Middle frontal gyrus (tissue), 1 donor: ENCODE measurements around the gene TSPEAR.

Experiments
- DNase-seq: peaks from one replicate; pipeline ENCODE4 v3.0.0-alpha.2; 2015; ENCODE audit warnings: low spot score; ENCODE audit errors: extremely low spot score

The TSPEAR gene

GRCh38 chr21:44711327-44712202 is at the start of gene TSPEAR:
TSPEAR (minus strand) TSS chr21:44711572; CDS start chr21:44711514, 58 bp downstream.
- DNase-seq: no peak

- no peak for DNase-seq
Measured at GRCh38 chr21:44760376-44760775, 49.0 kb upstream of the TSPEAR start.

GRCh38 chr21:44759628-44760285 is 48.4 kb upstream of the TSPEAR start:
- no peak for DNase-seq

GRCh38 chr21:44758781-44759627 is 47.6 kb upstream of the TSPEAR start:
- no peak for DNase-seq

- no peak for DNase-seq
Measured at GRCh38 chr21:44758141-44758561, 46.8 kb upstream of the TSPEAR start.

- no peak for DNase-seq
Measured at GRCh38 chr21:44757731-44758130, 46.4 kb upstream of the TSPEAR start.

DNA sequence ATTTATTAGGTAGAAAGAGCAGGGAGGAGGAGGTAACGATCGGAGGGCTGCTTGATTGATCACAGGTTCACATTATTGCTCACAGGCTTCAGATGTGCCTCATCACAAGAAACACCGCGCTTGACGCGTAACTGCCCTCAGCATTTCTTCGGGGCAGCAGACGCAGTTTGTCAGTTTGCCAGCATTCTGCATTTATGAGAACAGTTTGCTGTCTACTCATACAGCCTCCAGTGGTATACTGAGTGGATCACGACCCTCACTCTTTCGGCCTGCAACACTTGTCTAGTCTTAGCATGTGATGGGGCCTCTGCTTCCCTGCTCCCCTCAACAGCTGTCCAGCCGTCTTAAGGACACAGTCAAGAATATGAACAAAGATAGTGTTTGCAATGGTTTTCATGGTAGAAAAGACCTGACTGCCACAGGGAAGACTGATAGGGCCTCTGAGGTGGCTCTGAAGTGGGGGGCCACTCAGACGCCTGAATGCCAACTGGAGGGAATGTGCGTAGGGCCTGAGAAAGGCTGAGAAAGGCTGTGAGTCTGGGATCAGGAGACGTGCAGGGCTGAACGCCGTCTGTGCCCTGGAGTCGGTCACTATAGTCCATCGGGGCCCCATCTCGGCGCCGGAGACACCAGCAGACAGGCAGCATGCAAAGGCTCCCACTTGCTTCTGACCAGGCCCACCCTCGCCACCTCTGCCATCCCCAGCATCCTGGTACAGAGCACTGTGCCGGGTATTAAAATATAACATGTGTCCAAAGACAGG is 45.2 kb upstream of the TSPEAR start:
- no peak for DNase-seq

GRCh38 chr21:44755227-44755626 is 43.9 kb upstream of the TSPEAR start:
- DNase-seq: no peak

- DNase-seq: no peak
Measured at GRCh38 chr21:44753357-44753756, 42.0 kb upstream of the TSPEAR start.

- DNase-seq: no peak
Measured at GRCh38 chr21:44752671-44753235, 41.4 kb upstream of the TSPEAR start.

DNA sequence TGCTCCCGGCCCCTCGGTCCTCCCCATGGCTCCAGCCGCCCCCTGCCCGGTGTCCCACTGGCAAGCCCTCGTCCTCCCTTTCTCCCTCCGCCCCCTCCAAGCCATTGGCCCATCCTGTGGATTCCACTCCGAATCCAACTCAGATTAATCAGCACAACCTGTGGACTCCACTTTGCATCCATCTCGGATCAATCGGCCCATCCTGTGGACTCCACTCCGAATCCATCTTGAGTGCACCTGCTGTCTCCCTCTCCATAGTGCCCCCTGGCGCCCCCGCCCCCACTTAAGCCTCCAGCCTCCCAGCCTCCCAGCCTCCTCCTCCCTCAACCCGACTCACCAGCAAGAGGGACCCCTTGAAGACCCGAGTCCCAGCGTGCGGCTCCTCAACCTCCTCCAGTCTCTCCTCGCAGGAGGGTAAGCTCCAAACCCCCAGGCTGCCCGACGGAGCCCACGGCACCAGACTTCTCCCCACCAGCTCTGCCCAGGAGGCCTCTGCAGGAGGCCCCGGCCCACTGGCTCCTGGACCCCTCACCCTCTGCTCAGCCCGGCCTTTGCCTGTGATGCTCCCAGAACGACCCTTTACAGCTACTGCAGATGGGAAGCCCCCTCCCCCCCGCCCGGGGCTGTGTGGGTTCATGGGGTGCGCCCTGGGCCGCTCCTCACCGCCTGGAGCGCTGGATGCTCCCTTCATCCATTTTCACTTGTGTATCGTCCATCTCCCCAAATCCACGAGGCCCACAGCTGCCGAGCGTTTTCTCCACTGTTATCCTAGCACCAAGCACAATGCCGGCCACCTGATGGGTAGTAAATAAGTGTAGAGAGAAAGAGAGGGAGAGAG is 40.6 kb upstream of the TSPEAR start:
- DNase-seq: no peak

- DNase-seq: no peak
Measured at GRCh38 chr21:44751186-44751798, 39.9 kb upstream of the TSPEAR start.

GRCh38 chr21:44750675-44751025 is 39.3 kb upstream of the TSPEAR start:
- no peak for DNase-seq

DNA sequence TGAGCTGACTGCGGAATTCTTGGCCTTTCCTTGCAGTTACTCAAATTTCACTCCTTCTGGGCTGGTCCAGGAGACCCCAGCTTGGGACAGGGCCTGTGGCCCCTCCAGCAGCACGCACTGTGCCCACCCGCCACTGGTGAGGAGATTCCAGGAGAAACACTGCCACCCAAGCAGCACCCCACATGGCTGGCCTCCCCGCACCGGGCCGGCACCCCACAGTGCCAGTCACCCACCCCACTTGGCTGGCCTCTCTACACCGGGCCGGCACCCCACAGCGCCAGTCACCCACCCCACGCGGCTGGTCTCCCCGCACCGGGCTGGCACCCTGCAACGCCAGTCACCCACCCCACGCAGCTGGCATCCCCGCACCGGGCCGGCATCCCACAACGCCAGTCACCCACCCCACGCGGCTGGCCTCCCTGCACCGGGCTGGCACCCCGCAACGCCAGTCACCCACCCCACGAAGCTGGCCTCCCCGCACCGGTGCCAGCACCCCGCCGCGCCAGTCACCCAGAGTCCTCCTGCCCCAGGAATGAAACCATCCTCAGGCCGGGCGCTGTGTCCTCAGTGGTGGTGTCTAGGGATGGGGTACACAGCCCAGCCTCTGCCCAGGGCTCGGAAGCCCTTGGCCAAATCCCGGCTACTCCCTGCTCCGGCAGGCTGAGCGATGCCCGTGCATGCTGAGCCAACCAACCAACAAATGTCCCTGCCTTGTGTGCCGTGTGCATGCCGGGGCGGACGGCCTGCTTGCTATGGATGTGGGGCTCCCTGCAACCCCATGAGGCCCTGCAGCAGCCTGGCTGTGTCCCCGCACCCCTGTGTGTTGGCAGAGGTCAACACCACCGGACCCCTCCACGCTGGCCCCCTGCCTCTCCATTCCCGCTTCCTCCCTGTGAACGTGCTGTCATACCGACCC is 38.6 kb upstream of the TSPEAR start:
- DNase-seq: no peak

GRCh38 chr21:44749116-44749758 is 37.9 kb upstream of the TSPEAR start:
- no peak for DNase-seq

- no peak for DNase-seq
Measured at GRCh38 chr21:44748621-44749020, 37.2 kb upstream of the TSPEAR start.

DNA sequence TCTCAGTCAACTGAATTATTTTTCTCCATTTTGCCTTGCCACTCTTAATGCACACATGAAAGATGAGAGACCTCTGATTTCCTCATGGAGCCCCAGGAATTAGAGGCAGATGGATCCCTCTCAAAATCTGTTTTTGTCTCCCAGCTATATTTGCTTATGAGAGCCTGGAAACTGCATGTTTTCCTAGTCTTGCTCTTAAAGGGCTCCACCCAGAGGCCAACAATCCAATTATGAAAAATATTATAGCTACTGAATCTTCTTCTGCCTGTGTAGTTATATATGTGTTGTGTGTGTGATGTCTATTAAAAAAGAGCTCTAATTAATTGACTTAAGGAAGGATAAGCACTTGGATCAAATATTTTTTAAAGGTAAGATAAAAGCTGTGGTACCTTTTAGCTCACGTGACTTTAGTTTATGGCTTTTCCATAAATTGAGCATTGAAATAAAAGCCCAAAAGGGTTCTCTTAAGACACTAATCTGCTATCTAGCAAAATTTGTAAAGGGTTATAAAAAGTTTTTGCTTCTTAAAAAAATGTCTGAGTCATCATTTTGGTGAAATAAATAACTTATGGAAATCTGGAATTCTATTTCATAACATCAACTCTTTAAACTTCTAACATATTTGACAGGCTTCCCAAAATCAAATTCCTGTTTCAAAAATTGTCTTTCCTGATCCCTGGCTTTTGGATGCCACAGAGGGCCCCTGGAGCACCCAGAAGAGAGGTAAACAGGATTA is 31.2 kb upstream of the TSPEAR start:
- no peak for DNase-seq
